GM23338 (cell line): Measurements from ENCODE around the gene HACE1. TPM values are rescaled to one million over a fixed set of nuclear protein-coding genes. Genes with fewer than 3 reads are reported as not detected.

Experiments used
- ATAC-seq: fragments of 200-7000 bp; cut with Tn5 transposase; 3 replicates; pipeline ENCODE4 v1.9.1; 2020
- DNase-seq: peaks from one replicate; pipeline ENCODE4 v3.0.0-alpha.2; 2015; ENCODE audit warnings: low spot score
- H2AFZ ChIP-seq: fragments of 200-600 bp; sonication (generic); 2 replicates; pipeline ENCODE4 v1.8.0; 2016; ENCODE audit warnings: antibody characterized with exemption, mild to moderate bottlenecking, moderate library complexity
- H3F3A ChIP-seq: fragments of 200-600 bp; sonication (generic); replicated peaks from 2 replicates; pipeline ENCODE4 v1.8.0; 2017; ENCODE audit warnings: antibody characterized with exemption, mixed run types, low read depth
- H3K27ac ChIP-seq: fragments of 200-600 bp; sonication (generic); 2 replicates; pipeline ENCODE4 v1.6.1; 2016; ENCODE audit warnings: low read depth
- H3K27me3 ChIP-seq: fragments of 200-600 bp; sonication (generic); 2 replicates; pipeline ENCODE4 v1.8.0; 2016; ENCODE audit warnings: mild to moderate bottlenecking, mixed run types, moderate library complexity; ENCODE audit not compliant: insufficient read depth
- H3K36me3 ChIP-seq: fragments of 200-600 bp; sonication (generic); 2 replicates; pipeline ENCODE4 v1.8.0; 2016; ENCODE audit warnings: mild to moderate bottlenecking; ENCODE audit not compliant: insufficient read depth
- H3K4me1 ChIP-seq: fragments of 200-600 bp; sonication (generic); 2 replicates; pipeline ENCODE4 v1.8.0; 2016; ENCODE audit warnings: mild to moderate bottlenecking, moderate library complexity; ENCODE audit not compliant: insufficient read depth
- H3K4me2 ChIP-seq: fragments of 200-600 bp; sonication (generic); 2 replicates; pipeline ENCODE4 v1.7.1; 2017; ENCODE audit warnings: mixed run types
- H3K4me3 ChIP-seq: fragments of 200-600 bp; sonication (generic); 2 replicates; pipeline ENCODE4 v1.6.1; 2016; ENCODE audit warnings: mixed run types
- H3K79me2 ChIP-seq: fragments of 200-600 bp; sonication (generic); replicated peaks from 2 replicates; pipeline ENCODE4 v1.8.0; 2017; ENCODE audit warnings: mild to moderate bottlenecking; ENCODE audit not compliant: insufficient read depth
- H3K9me2 ChIP-seq: fragments of 200-600 bp; sonication (generic); 2 replicates; pipeline ENCODE4 v1.8.0; 2017; ENCODE audit not compliant: insufficient read depth
- H4K20me1 ChIP-seq: fragments of 200-600 bp; sonication (generic); replicated peaks from 2 replicates; pipeline ENCODE4 v1.8.0; 2017; ENCODE audit warnings: mild to moderate bottlenecking; ENCODE audit not compliant: insufficient read depth
- H3K27ac Mint-ChIP-seq: 2 replicates; pipeline ENCODE4 v1.8.0; 2020; ENCODE audit warnings: inconsistent platforms, mild to moderate bottlenecking, moderate library complexity, mixed read lengths
- H3K27me3 Mint-ChIP-seq: 3 replicates; pipeline ENCODE4 v1.8.0; 2022; ENCODE audit warnings: low read depth, mild to moderate bottlenecking, moderate library complexity, mixed read lengths, inconsistent platforms; ENCODE audit not compliant: insufficient read depth, poor library complexity
- H3K36me3 Mint-ChIP-seq: 3 replicates; pipeline ENCODE4 v1.8.0; 2021; ENCODE audit warnings: low read depth, mild to moderate bottlenecking, inconsistent platforms, moderate library complexity, mixed read lengths
- H3K4me1 Mint-ChIP-seq: 3 replicates; pipeline ENCODE4 v1.8.0; 2020; ENCODE audit warnings: mild to moderate bottlenecking, inconsistent platforms, mixed read lengths
- H3K4me3 Mint-ChIP-seq: 3 replicates; pipeline ENCODE4 v1.8.0; 2021; ENCODE audit warnings: moderate library complexity, mild to moderate bottlenecking, inconsistent platforms, mixed read lengths
- H3K9me3 Mint-ChIP-seq: 3 replicates; pipeline ENCODE4 v1.8.0; 2020; ENCODE audit warnings: moderate library complexity, mild to moderate bottlenecking, inconsistent platforms, mixed read lengths
- CREB1 ChIP-seq: fragments of 250-450 bp; sonication (Bioruptor Pico); IDR thresholded peaks from 2 replicates; pipeline ENCODE4 v1.5.0; 2020; ENCODE audit warnings: low read depth, mild to moderate bottlenecking, moderate library complexity
- CTCF ChIP-seq, 2 experiments: fragments of 200-600 bp in 1 of 2; sonication (generic) in 1 of 2; conservative IDR thresholded peaks; 2 replicates each; pipeline versions ENCODE4 v1.5.1 to v1.6.1; 2016 to 2017; ENCODE audit warnings: antibody characterized with exemption in 2 of 2, low read depth in 2 of 2, mild to moderate bottlenecking in 2 of 2, moderate library complexity in 1 of 2
- EZH2 ChIP-seq: fragments of 200-600 bp; sonication (generic); IDR thresholded peaks from one replicate; pipeline ENCODE4 v1.8.0; 2017; ENCODE audit warnings: antibody characterized with exemption, mild to moderate bottlenecking, low read depth; ENCODE audit not compliant: unreplicated experiment
- JUNB ChIP-seq: IDR thresholded peaks from one replicate; pipeline ENCODE4 v1.6.1; 2016; ENCODE audit warnings: antibody characterized with exemption; ENCODE audit not compliant: unreplicated experiment
- NANOG ChIP-seq: IDR thresholded peaks from 2 replicates; pipeline ENCODE4 v1.6.1; 2016; ENCODE audit warnings: antibody characterized with exemption, borderline replicate concordance
- ZNF114 ChIP-seq: fragments of 250-450 bp; sonication (Bioruptor Pico); IDR thresholded peaks from 2 replicates; pipeline ENCODE4 v1.5.0; 2020; ENCODE audit warnings: mild to moderate bottlenecking, moderate library complexity
- polyA plus RNA-seq: library from polyadenylated mRNA; unstranded; fragments of >200 nt; fragmentation: Nextera tagmentation; extraction: Ambion mirVana; gene quantifications from 2 replicates; pipeline ENCODE4 v1.2.1, GENCODE V29; 2016
- total RNA-seq: library from RNA; depleted of rRNA; stranded (reverse); fragments of >200 nt; shearing (Covaris generic); gene quantifications from 2 replicates; pipeline ENCODE4 v1.2.3, GENCODE V29; 2014
- TF ChIP-seq, protein P1 (sequence below): IDR thresholded peaks from 2 replicates; pipeline ENCODE4 v1.6.1; 2016; ENCODE audit warnings: antibody characterized with exemption
- TF ChIP-seq, protein P2 (sequence below): IDR thresholded peaks from one replicate; pipeline ENCODE4 v1.6.1; 2018; ENCODE audit warnings: antibody characterized with exemption; ENCODE audit not compliant: unreplicated experiment

The HACE1 gene
- total and polyA plus RNA-seq, 2 experiments from 2014 or later = 8.6 to 28.7 TPM

DNA sequence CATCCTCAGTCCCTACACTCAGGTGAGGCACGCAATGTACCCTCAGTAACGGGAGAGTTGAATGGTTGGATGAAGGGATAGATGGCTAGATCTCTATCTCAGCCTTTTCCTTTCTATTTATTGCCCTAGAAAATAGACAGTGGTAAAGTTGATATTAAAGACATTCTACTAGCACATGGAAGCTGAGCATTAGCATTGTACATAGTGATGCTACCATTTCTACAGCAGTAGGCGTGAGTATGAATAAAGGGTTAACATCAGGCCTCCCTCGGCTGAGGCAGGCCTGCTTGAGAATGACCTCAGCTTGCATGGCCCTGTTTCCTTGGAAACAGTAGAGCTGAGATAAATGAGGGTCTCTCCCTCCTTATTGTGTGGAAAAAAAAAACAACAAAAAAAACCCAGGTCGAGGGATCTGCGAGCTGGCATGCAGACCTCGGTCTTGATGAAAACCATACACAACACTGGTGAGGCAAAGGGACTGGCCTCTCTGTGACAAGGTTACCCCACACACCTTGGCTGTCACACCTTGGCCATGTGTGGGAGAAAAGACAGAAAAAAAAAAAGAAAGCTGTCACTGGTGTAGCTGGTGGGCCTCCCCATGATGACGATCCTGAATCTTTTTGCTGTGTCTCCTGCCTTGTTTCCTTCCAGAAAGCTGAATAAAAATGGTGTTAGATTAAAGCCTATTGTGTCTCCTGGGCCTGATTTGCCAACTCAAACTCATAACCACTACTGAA lies 160.0 kb downstream of the HACE1 start:
- H3K4me1 ChIP-seq = no peaks in the 10 kb centered on the region
- no peaks in the 10 kb centered on the region for H4K20me1 ChIP-seq
- DNase-seq (no peak), ATAC-seq (no peak)
- peaks cover 25% of the 10 kb centered on the region; the same call in 2 of the 3 replicates for H3K4me1 Mint-ChIP-seq
- H3F3A ChIP-seq = no peaks in the 10 kb centered on the region
- TF ChIP-seq CREB1 = no peak
- H3K27ac Mint-ChIP-seq = peak overlapping the region; percentile 90
- H3K36me3 Mint-ChIP-seq = no peaks in the 10 kb centered on the region
- no peak overlapping the region for H3K4me3 ChIP-seq
- no peaks in the 10 kb centered on the region for H3K27me3 ChIP-seq
- H3K9me3 Mint-ChIP-seq = no peaks in the 10 kb centered on the region
- H3K4me2 ChIP-seq = no peak overlapping the region
- no peak overlapping the region; the same call in 2 of the 3 replicates for H3K4me3 Mint-ChIP-seq
- no peaks in the 10 kb centered on the region for H3K79me2 ChIP-seq
- peaks cover 4% of the 10 kb centered on the region for H3K27me3 Mint-ChIP-seq
- no peaks in the 10 kb centered on the region for H3K36me3 ChIP-seq
- H2AFZ ChIP-seq = peak overlapping the region; percentile 18
- peak overlapping the region; percentile 83 for H3K27ac ChIP-seq
- no peaks in the 10 kb centered on the region for H3K9me2 ChIP-seq

DNA sequence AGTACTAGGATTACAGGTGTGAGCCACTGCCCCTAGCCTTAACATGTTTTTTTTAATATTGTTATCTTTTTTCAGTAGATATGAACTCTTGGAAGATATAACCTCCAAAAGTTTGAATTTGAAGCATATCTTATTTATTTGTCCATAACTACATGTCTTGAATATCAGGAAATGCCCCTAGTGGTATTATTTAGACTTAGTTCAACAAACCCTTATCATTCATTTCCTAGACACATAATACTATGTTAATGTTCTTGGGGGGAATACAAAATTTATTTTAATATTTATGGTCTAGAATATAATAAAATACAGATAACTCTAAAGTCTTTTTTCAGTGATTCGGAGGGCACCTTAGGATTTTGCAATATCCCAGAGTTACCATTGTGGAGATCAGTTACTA lies 160.7 kb downstream of the HACE1 start:
- Mint-ChIP-seq H3K4me1 (peaks cover 25% of the 10 kb centered on the region), H3K27me3 (peaks cover 4% of the 10 kb centered on the region), H3K27ac (no peak overlapping the region), H3K36me3 (no peaks in the 10 kb centered on the region), H3K4me3 (no peak overlapping the region), H3K9me3 (no peaks in the 10 kb centered on the region)
- Histone ChIP-seq H3K4me2 (no peak overlapping the region), H3F3A (no peaks in the 10 kb centered on the region), H3K9me2 (no peaks in the 10 kb centered on the region), H3K27me3 (no peaks in the 10 kb centered on the region), H3K36me3 (no peaks in the 10 kb centered on the region), H3K4me3 (no peak overlapping the region), H3K4me1 (no peaks in the 10 kb centered on the region), H3K79me2 (no peaks in the 10 kb centered on the region), H4K20me1 (no peaks in the 10 kb centered on the region), H3K27ac (no peak overlapping the region), H2AFZ (no peak overlapping the region)
- DNase-seq (no peak), ATAC-seq (no peak)
- TF ChIP-seq CTCF (conservative IDR thresholded peaks at IDR 0.05; ENCODE audit: low read depth in 2 of 2) = no peak; a peak in 1 of 4 replicates
- TF ChIP-seq ZNF114 (CRISPR knock-in tag) = no peak
- TF ChIP-seq, protein P1, sequence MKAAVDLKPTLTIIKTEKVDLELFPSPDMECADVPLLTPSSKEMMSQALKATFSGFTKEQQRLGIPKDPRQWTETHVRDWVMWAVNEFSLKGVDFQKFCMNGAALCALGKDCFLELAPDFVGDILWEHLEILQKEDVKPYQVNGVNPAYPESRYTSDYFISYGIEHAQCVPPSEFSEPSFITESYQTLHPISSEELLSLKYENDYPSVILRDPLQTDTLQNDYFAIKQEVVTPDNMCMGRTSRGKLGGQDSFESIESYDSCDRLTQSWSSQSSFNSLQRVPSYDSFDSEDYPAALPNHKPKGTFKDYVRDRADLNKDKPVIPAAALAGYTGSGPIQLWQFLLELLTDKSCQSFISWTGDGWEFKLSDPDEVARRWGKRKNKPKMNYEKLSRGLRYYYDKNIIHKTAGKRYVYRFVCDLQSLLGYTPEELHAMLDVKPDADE = no peak
- TF ChIP-seq EZH2 = no peak
- TF ChIP-seq NANOG = no peak
- TF ChIP-seq JUNB = no peak
- TF ChIP-seq, protein P2, sequence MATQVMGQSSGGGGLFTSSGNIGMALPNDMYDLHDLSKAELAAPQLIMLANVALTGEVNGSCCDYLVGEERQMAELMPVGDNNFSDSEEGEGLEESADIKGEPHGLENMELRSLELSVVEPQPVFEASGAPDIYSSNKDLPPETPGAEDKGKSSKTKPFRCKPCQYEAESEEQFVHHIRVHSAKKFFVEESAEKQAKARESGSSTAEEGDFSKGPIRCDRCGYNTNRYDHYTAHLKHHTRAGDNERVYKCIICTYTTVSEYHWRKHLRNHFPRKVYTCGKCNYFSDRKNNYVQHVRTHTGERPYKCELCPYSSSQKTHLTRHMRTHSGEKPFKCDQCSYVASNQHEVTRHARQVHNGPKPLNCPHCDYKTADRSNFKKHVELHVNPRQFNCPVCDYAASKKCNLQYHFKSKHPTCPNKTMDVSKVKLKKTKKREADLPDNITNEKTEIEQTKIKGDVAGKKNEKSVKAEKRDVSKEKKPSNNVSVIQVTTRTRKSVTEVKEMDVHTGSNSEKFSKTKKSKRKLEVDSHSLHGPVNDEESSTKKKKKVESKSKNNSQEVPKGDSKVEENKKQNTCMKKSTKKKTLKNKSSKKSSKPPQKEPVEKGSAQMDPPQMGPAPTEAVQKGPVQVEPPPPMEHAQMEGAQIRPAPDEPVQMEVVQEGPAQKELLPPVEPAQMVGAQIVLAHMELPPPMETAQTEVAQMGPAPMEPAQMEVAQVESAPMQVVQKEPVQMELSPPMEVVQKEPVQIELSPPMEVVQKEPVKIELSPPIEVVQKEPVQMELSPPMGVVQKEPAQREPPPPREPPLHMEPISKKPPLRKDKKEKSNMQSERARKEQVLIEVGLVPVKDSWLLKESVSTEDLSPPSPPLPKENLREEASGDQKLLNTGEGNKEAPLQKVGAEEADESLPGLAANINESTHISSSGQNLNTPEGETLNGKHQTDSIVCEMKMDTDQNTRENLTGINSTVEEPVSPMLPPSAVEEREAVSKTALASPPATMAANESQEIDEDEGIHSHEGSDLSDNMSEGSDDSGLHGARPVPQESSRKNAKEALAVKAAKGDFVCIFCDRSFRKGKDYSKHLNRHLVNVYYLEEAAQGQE = no peak
